B cell (primary cell): ENCODE measurements around the gene HSPB6. TPM values are rescaled to one million over a fixed set of nuclear protein-coding genes. Genes with fewer than 3 reads are reported as not detected.

Source experiments
- ATAC-seq: fragments of 200-7000 bp; cut with Tn5 transposase; one replicate; pipeline ENCODE4 v1.10.0; 2021; ENCODE audit warnings: low read depth, mild to moderate bottlenecking, moderate number of reproducible peaks, moderate library complexity
- CTCF ChIA-PET: fragments of 350-600 bp; sonication (Branson Sonifier 250); formaldehyde crosslinking; loops from one replicate; lab custom pipeline; 2021; ENCODE audit warnings: antibody characterized with exemption, inconsistent platforms; lab: Charles Lee
- POLR2A ChIA-PET: fragments of 350-600 bp; sonication (Branson Sonifier 250); formaldehyde crosslinking; loops from one replicate; lab custom pipeline; 2021; ENCODE audit warnings: antibody characterized with exemption; lab: Charles Lee
- DNase-seq: peaks from one replicate; pipeline ENCODE4 v3.0.0; 2013
- H2AFZ ChIP-seq: 2 replicates; pipeline ENCODE4 v1.6.1; 2012; ENCODE audit warnings: mild to moderate bottlenecking, low read depth, low read length; ENCODE audit not compliant: insufficient read depth, poor library complexity, severe bottlenecking
- H3K27ac ChIP-seq, 2 donors: 1 replicate in 1 of 2; 2 replicates in 1 of 2; pipeline ENCODE4 v1.5.1; 2012 to 2013; ENCODE audit warnings: low read length in 2 of 2, mild to moderate bottlenecking in 2 of 2, moderate library complexity in 1 of 2
- H3K27me3 ChIP-seq, 4 experiments: fragments of 200-600 bp in 1 of 4; sonication (generic) in 1 of 4; replicated peaks in 1 of 4; 1 replicate in 2 of 4; 2 replicates in 2 of 4; pipeline versions ENCODE4 v1.6.1 to v1.7.0; 2013 to 2016; ENCODE audit warnings: low read length in 3 of 4, mild to moderate bottlenecking in 2 of 4, mixed read lengths in 1 of 4, moderate library complexity in 1 of 4; ENCODE audit not compliant: insufficient read depth in 4 of 4, control insufficient read depth in 3 of 4; ENCODE audit errors: control extremely low read depth in 1 of 4
- H3K36me3 ChIP-seq, 2 experiments: replicated peaks in 1 of 2; 1 replicate in 1 of 2; 2 replicates in 1 of 2; pipeline versions ENCODE4 v1.6.1 to v1.7.1; 2013; ENCODE audit warnings: low read length in 1 of 2; ENCODE audit not compliant: insufficient read depth in 2 of 2, control insufficient read depth in 1 of 2; ENCODE audit errors: control extremely low read depth in 1 of 2, extremely low read depth in 1 of 2
- H3K4me1 ChIP-seq, 2 donors: fragments of 200-600 bp in 1 of 2; sonication (generic) in 1 of 2; 1 replicate in 1 of 2; 2 replicates in 1 of 2; pipeline versions ENCODE4 v1.5.1 to v1.6.1; 2013 to 2017; ENCODE audit warnings: low read length in 2 of 2; ENCODE audit not compliant: control insufficient read depth in 2 of 2, insufficient read depth in 2 of 2
- H3K4me2 ChIP-seq: replicated peaks from 2 replicates; pipeline ENCODE3; 2012; ENCODE audit warnings: mild to moderate bottlenecking, low read depth, low read length; ENCODE audit not compliant: poor library complexity, severe bottlenecking
- H3K4me3 ChIP-seq, 5 experiments: fragments of 200-600 bp in 1 of 5; sonication (generic) in 1 of 5; 1 replicate in 3 of 5; 2 replicates in 2 of 5; pipeline versions ENCODE4 v1.5.1 to v1.7.0; 2011 to 2016; ENCODE audit warnings: low read length in 4 of 5, mild to moderate bottlenecking in 4 of 5, low read depth in 2 of 5, control low read depth in 1 of 5, moderate library complexity in 1 of 5; ENCODE audit not compliant: insufficient read depth in 1 of 5; ENCODE audit errors: control extremely low read depth in 1 of 5, extremely low read depth in 1 of 5
- H3K79me2 ChIP-seq: fragments of 200-600 bp; sonication (generic); one replicate; pipeline ENCODE4 v1.6.0; 2016; ENCODE audit warnings: low read length; ENCODE audit not compliant: control insufficient read depth, insufficient read depth
- H3K9ac ChIP-seq: fragments of 200-600 bp; sonication (generic); 2 replicates; pipeline ENCODE4 v1.6.1; 2017; ENCODE audit warnings: mild to moderate bottlenecking, low read length, moderate library complexity
- H3K9me3 ChIP-seq, 3 donors: one replicate each; pipeline versions ENCODE4 v1.6.1 to v1.7.1; 2013; ENCODE audit warnings: low read length in 2 of 3; ENCODE audit not compliant: control insufficient read depth in 2 of 3, insufficient read depth in 1 of 3; ENCODE audit errors: control extremely low read depth in 1 of 3
- H4K20me1 ChIP-seq: 2 replicates; pipeline ENCODE4 v1.6.0; 2012; ENCODE audit warnings: mild to moderate bottlenecking, low read length; ENCODE audit not compliant: insufficient read depth, control insufficient read depth, poor library complexity, severe bottlenecking
- H3K27ac Mint-ChIP-seq: one replicate; pipeline ENCODE4 v1.8.0; 2021; ENCODE audit warnings: mixed read lengths
- H3K27me3 Mint-ChIP-seq: one replicate; pipeline ENCODE4 v1.8.0; 2021; ENCODE audit warnings: mixed read lengths
- H3K4me1 Mint-ChIP-seq: one replicate; pipeline ENCODE4 v1.8.0; 2021; ENCODE audit warnings: mixed read lengths
- H3K4me3 Mint-ChIP-seq: one replicate; pipeline ENCODE4 v1.8.0; 2021; ENCODE audit warnings: mixed read lengths
- H3K9me3 Mint-ChIP-seq: one replicate; pipeline ENCODE4 v1.8.0; 2022; ENCODE audit warnings: mixed read lengths; ENCODE audit not compliant: insufficient read depth
- CTCF ChIP-seq: fragments of 200-600 bp; IDR thresholded peaks from one replicate; pipeline ENCODE4 v1.8.0; 2022; ENCODE audit warnings: antibody characterized with exemption, mild to moderate bottlenecking
- EZH2 ChIP-seq: IDR thresholded peaks from 2 replicates; pipeline ENCODE4 v1.6.1; 2012; ENCODE audit warnings: borderline replicate concordance, low read depth, mild to moderate bottlenecking, moderate library complexity, low read length; ENCODE audit not compliant: insufficient read depth, poor library complexity, severe bottlenecking
- WGBS: methylation state at CpG from one replicate; pipeline ENCODE4 v1.1.5; 2013; ENCODE audit warnings: missing lambda C conversion rate; ENCODE audit not compliant: insufficient coverage; 5-methylcytosine and 5-hydroxymethylcytosine counted together
- intact Hi-C: fragments of 100-400 bp; cut with micrococcal nuclease; formaldehyde crosslinking; loops from one replicate; pipeline ENCODE4 v1.10.0; 2022
- polyA plus RNA-seq: library from polyadenylated mRNA; depleted of rRNA; stranded (reverse); fragments of >200 nt; gene quantifications from 2 replicates; pipeline ENCODE4 v1.2.3, GENCODE V29; 2012
- total RNA-seq, 2 donors: library from RNA; stranded (reverse); fragments of 120-200 nt in 1 of 2; gene quantifications; 1 replicate in 1 of 2; 2 replicates in 1 of 2; pipeline versions ENCODE4 v1.2.3 to v1.2.4, GENCODE V29; 2013 to 2022

The HSPB6 gene
- total and polyA plus RNA-seq, 2 donors (not counting 1 experiment from before 2014, with no cell fraction given), result not detected

GRCh38 chr19:35781650-35782049 lies 24.8 kb upstream of the HSPB6 start:
- intact Hi-C loops, result no loop called here
- no peak overlapping the region for H2AFZ ChIP-seq
- no peak overlapping the region for H3K4me2 ChIP-seq
- H3K79me2 ChIP-seq, result no peaks in the 10 kb centered on the region
- ChIA-PET POLR2A (no interaction called here), CTCF (no interaction called here)
- no peak overlapping the region for H3K27ac Mint-ChIP-seq
- H3K9ac ChIP-seq, result no peak overlapping the region
- H3K27ac ChIP-seq, result no peak overlapping the region
- no peaks in the 10 kb centered on the region for H3K4me1 Mint-ChIP-seq
- TF ChIP-seq EZH2 (no peak), CTCF (no peak)
- 97% methylated on average over 6 of the region's 9 CpGs for WGBS
- no peaks in the 10 kb centered on the region for H3K27me3 Mint-ChIP-seq
- H3K27me3 ChIP-seq, result no peaks in the 10 kb centered on the region
- no peak overlapping the region for H3K4me3 ChIP-seq
- H3K4me3 Mint-ChIP-seq, result no peak overlapping the region
- no peaks in the 10 kb centered on the region for H3K4me1 ChIP-seq
- H3K9me3 Mint-ChIP-seq, result no peaks in the 10 kb centered on the region
- no peaks in the 10 kb centered on the region for H3K9me3 ChIP-seq
- DNase-seq (no peak), ATAC-seq (no peak)
- no peaks in the 10 kb centered on the region for H4K20me1 ChIP-seq
- peaks cover 0 to 5% of the 10 kb centered on the region in 2 experiments for H3K36me3 ChIP-seq

- H3K4me2 ChIP-seq, result no peak overlapping the region
- TF ChIP-seq CTCF (no peak), EZH2 (no peak)
- ATAC-seq, result no peak
- no peaks in the 10 kb centered on the region for H3K27me3 ChIP-seq
- H3K27ac ChIP-seq, result no peak overlapping the region
- H3K9me3 Mint-ChIP-seq, result no peaks in the 10 kb centered on the region
- H3K27ac Mint-ChIP-seq, result no peak overlapping the region
- no peak for DNase-seq
- peaks cover 0 to 5% of the 10 kb centered on the region in 2 experiments for H3K36me3 ChIP-seq
- H3K4me3 ChIP-seq, result no peak overlapping the region
- H3K79me2 ChIP-seq, result peaks cover 4% of the 10 kb centered on the region
- no peak overlapping the region for H3K9ac ChIP-seq
- POLR2A ChIA-PET, result no interaction called here
- H3K4me1 Mint-ChIP-seq, result peaks cover 2% of the 10 kb centered on the region
- no peak overlapping the region for H2AFZ ChIP-seq
- intact Hi-C loops, result no loop called here
- no peak overlapping the region for H3K4me3 Mint-ChIP-seq
- 97% methylated on average over 18 of the region's 20 CpGs for WGBS
- H3K9me3 ChIP-seq, result no peaks in the 10 kb centered on the region
- H4K20me1 ChIP-seq, result no peaks in the 10 kb centered on the region
- H3K27me3 Mint-ChIP-seq, result no peaks in the 10 kb centered on the region
- CTCF ChIA-PET, result no interaction called here
- H3K4me1 ChIP-seq, result peaks cover 6 to 8% of the 10 kb centered on the region in 2 donors
Measured at GRCh38 chr19:35780717-35781116, 23.9 kb upstream of the HSPB6 start.
